ENCODE data around the gene FGF1. TPM values are rescaled to one million over a fixed set of nuclear protein-coding genes. Genes with fewer than 3 reads are reported as not detected.

Gene FGF1
- total RNA-seq, 1 donor from 2014 or later: 23.5 TPM

GRCh38 chr5:142722896-142723295 lies 37.0 kb upstream of the FGF1 start:
- Histone ChIP-seq H3K4me1 (peaks cover 7 to 16% of the 10 kb centered on the region in 2 donors), H3K9me3 (no peaks in the 10 kb centered on the region), H3K27ac (no peak overlapping the region), H3K36me3 (no peaks in the 10 kb centered on the region), H3K4me3 (no peak overlapping the region), H3K27me3 (no peaks in the 10 kb centered on the region)
- intact Hi-C loops (cut with DNase I): no loop called here
- TF ChIP-seq, protein P1, sequence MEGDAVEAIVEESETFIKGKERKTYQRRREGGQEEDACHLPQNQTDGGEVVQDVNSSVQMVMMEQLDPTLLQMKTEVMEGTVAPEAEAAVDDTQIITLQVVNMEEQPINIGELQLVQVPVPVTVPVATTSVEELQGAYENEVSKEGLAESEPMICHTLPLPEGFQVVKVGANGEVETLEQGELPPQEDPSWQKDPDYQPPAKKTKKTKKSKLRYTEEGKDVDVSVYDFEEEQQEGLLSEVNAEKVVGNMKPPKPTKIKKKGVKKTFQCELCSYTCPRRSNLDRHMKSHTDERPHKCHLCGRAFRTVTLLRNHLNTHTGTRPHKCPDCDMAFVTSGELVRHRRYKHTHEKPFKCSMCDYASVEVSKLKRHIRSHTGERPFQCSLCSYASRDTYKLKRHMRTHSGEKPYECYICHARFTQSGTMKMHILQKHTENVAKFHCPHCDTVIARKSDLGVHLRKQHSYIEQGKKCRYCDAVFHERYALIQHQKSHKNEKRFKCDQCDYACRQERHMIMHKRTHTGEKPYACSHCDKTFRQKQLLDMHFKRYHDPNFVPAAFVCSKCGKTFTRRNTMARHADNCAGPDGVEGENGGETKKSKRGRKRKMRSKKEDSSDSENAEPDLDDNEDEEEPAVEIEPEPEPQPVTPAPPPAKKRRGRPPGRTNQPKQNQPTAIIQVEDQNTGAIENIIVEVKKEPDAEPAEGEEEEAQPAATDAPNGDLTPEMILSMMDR (IDR thresholded peaks at IDR 0.05): no peak
- peak in 1 of 2 donors; percentile 46 for DNase-seq (ENCODE audit: low spot score in 2 of 2)

DNA sequence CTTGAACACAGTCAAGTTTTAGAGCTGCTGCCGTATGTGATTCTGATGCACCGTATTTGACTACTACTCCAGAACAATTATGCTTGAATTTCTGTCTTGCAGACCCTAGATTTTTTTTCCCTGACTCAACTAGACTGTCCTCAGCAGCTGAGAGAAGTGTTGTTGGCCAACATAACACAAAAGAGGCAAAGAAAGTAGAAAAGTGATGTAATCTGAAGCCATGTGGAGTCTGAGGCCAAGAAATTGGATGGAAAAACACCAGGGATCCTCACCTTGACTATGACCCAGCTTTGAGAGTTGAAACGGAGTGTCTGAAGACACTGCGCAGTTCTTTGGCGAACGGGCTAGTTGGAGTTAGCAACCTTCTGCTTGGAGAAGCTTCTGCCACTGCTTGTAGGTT lies 36.3 kb upstream of the FGF1 start:
- intact Hi-C loops (cut with DNase I): no loop called here
- H3K27me3 ChIP-seq: no peaks in the 10 kb centered on the region
- TF ChIP-seq, protein P1 (IDR thresholded peaks at IDR 0.05): no peak

DNA sequence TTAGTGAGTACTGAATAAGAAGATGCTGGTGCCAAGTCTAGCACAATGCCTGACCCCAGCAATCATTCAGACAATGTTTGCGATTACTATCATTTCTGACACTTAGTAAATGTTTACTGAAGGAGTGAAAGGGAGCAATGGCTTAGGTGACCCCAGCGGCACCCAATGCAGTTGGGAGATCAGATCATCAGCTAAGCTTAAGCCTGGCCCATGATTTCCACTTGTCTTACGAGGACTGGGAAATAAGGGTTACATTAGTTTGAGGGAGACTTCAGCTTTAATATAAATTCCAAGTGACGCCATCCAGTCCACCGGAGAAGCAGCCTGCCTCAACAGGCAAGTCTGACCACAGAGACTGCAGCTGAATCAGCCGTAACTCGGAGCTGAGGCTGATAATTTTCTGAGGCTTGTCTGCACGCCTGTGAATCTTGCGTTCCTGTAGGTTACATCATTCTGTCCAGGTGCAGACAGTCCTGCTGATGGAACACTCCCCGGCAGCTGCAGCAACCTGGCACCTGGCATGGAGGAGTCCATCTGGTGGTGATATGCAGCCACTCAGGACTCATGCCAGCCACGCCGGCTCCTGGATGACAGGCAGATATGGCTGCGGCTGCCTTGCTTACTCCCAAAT lies 34.9 kb upstream of the FGF1 start:
- intact Hi-C loops (cut with DNase I): no loop called here
- H3K4me3 ChIP-seq: no peak overlapping the region
- peak in 1 of 2 donors; percentile 54 for DNase-seq (ENCODE audit: low spot score in 2 of 2)
- H3K36me3 ChIP-seq: no peaks in the 10 kb centered on the region
- H3K9me3 ChIP-seq: no peaks in the 10 kb centered on the region
- TF ChIP-seq, protein P1 (IDR thresholded peaks at IDR 0.05): no peak
- H3K27ac ChIP-seq: no peak overlapping the region
- H3K27me3 ChIP-seq: no peaks in the 10 kb centered on the region
- peaks cover 0 to 11% of the 10 kb centered on the region in 2 donors for H3K4me1 ChIP-seq

More for the DNA sequence above, 36.3 kb upstream of the FGF1 start:
- Histone ChIP-seq H3K27ac (no peak overlapping the region), H3K4me3 (no peak overlapping the region), H3K4me1 (peaks cover 6 to 17% of the 10 kb centered on the region in 2 donors), H3K9me3 (no peaks in the 10 kb centered on the region), H3K36me3 (no peaks in the 10 kb centered on the region)
- peak in 1 of 2 donors; percentile 2 for DNase-seq (ENCODE audit: low spot score in 2 of 2)

DNA sequence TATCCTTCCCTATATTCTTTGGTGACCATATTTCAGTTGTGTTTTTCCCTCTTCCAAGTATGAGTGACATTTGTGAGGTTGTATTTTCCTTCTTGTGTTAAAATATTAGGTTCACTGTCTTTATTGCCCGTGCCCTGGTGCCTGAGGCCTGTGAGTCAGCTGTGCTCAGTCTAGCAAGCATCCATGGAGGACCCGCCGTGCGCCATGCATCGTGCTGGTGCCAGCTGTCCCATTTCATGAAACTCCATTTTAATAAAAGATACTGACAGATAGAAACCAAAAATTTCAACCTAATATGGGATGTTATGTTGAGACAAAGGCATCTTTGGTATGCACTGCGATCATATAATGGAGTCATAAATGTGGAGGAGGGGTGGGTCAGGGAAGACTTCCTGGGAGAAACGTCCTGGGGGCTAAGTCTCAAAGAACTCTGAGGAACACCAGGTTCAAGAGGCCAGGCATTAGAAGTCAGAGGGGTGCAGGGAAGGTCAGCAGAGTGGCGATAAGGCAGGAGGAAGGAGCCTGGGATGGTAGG lies 34.0 kb upstream of the FGF1 start:
- intact Hi-C loops (cut with DNase I): no loop called here
- peak in 1 of 2 donors; percentile 47 for DNase-seq (ENCODE audit: low spot score in 2 of 2)

DNA sequence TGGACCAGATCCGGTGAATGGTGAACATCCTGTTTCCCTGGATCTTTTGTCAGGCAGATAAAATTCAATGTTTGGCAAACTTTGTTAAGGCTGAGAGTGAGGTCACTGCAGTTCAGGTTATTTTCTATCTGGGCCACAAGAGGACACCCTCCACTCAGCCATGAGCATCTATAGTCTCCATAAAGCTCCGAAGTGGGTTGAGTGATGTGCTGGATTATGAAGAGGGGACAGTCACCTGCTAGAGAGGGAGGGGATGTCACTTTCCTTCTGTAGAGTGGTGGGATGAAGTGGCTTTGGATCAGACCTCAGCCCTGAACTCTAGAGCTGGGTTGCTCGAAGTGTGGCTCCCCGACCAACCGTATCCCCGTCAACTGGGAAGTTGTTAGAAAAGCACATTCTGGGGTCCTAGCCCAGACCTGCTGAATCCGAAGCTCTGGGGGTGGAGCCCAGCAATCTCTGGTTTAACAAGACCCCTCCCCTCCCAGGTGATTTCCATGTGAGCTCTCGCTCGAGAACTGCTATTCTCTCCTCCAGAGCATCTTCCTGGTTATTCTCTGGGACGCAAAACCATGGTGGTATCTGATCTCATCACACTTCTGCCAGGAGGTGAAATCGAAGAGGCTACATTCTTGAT lies 31.8 kb upstream of the FGF1 start:
- no peaks in the 10 kb centered on the region for H3K9me3 ChIP-seq
- H3K4me1 ChIP-seq: peaks cover 0 to 5% of the 10 kb centered on the region in 2 donors
- TF ChIP-seq, protein P1 (IDR thresholded peaks at IDR 0.05): peak; percentile 75 to 87 (median 80)
- DNase-seq (ENCODE audit: low spot score in 2 of 2): peak in 1 of 2 donors; percentile 71
- intact Hi-C loops (cut with DNase I): loop anchor here (1.0 kb wide), 1 partner anchor 163 kb away; no protein-coding TSS in a partner anchor
- H3K4me3 ChIP-seq: no peak overlapping the region
- H3K27ac ChIP-seq: peak overlapping the region; percentile 4 to 15
- no peaks in the 10 kb centered on the region for H3K36me3 ChIP-seq
- H3K27me3 ChIP-seq: no peaks in the 10 kb centered on the region

More for the DNA sequence above, 34.0 kb upstream of the FGF1 start:
- Histone ChIP-seq H3K4me3 (no peak overlapping the region), H3K36me3 (no peaks in the 10 kb centered on the region), H3K27ac (no peak overlapping the region), H3K9me3 (no peaks in the 10 kb centered on the region), H3K27me3 (no peaks in the 10 kb centered on the region), H3K4me1 (peaks cover 0 to 5% of the 10 kb centered on the region in 2 donors)
- TF ChIP-seq, protein P1 (IDR thresholded peaks at IDR 0.05): no peak

Data from ascending aorta (tissue), 2 donors.